Ascending aorta (tissue), 2 donors: ENCODE data around the gene ZFC3H1. TPM values are rescaled to one million over a fixed set of nuclear protein-coding genes. Genes with fewer than 3 reads are reported as not detected.

Source experiments
- DNase-seq, 2 donors: peaks; one replicate each; pipeline ENCODE4 v3.0.0-alpha.2; 2019; ENCODE audit warnings: low spot score in 2 of 2
- H3K27ac ChIP-seq, 2 donors: fragments of 200-600 bp; sonication (generic); one replicate each; pipeline ENCODE4 v1.5.1; 2016 to 2017; ENCODE audit warnings: mild to moderate bottlenecking in 1 of 2
- H3K27me3 ChIP-seq: fragments of 200-600 bp; sonication (generic); one replicate; pipeline ENCODE4 v1.5.1; 2017
- H3K36me3 ChIP-seq, 2 donors: fragments of 200-600 bp; sonication (generic); one replicate each; pipeline ENCODE4 v1.5.1; 2016
- H3K4me1 ChIP-seq, 2 donors: fragments of 200-600 bp; sonication (generic); one replicate each; pipeline ENCODE4 v1.5.1; 2016 to 2017; ENCODE audit warnings: mild to moderate bottlenecking in 1 of 2
- H3K4me3 ChIP-seq, 2 donors: fragments of 200-600 bp; sonication (generic); one replicate each; pipeline ENCODE4 v1.5.1; 2016 to 2017; ENCODE audit warnings: mild to moderate bottlenecking in 1 of 2
- H3K9me3 ChIP-seq, 2 donors: fragments of 200-600 bp; sonication (generic); one replicate each; pipeline ENCODE4 v1.5.1; 2016
- CTCF ChIP-seq, 3 experiments: fragments of 200-600 bp in 2 of 3; fragments of 450-650 bp in 1 of 3; sonication (generic) in 2 of 3; IDR thresholded peaks; one replicate each; pipeline ENCODE4 v1.5.1; 2016 to 2019; ENCODE audit warnings: antibody characterized with exemption in 3 of 3, mild to moderate bottlenecking in 1 of 3, moderate library complexity in 1 of 3
- intact Hi-C: fragments of 100-400 bp; cut with DNase I; formaldehyde crosslinking; loops from one replicate; pipeline ENCODE4 v1.15.1; 2023
- total RNA-seq: library from RNA; depleted of rRNA; stranded (reverse); fragments of >200 nt; gene quantifications from one replicate; pipeline ENCODE4 v1.1.0, GENCODE V29; 2016

Gene ZFC3H1
- total RNA-seq, 1 donor from 2014 or later = 15.8 TPM

DNA sequence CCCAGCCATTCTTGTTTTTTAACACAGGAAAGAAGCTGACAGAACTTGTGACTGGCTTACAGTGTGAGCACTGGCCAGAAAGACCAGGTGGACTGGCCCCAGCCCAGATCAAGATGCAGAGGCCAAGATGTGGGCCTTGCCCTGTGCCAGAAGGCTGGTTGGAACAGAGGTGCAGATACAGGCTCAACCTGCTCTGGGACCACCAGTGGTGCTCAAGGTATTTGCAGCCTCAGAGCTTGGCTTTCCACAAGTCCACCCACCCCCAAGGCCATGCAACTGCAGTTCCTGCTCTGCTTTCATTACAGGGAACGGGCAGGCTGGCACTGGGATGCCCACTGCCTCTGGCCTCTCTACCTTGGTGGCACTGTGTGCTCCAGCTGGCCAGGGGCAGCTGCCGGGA lies 23.3 kb downstream of the ZFC3H1 start:
- Histone ChIP-seq H3K9me3 (no peaks in the 10 kb centered on the region), H3K4me1 (no peaks in the 10 kb centered on the region), H3K27ac (no peak overlapping the region), H3K27me3 (no peaks in the 10 kb centered on the region), H3K36me3 (peaks cover 56 to 72% of the 10 kb centered on the region in 2 donors), H3K4me3 (no peak overlapping the region)
- no peak for TF ChIP-seq CTCF (IDR thresholded peaks at IDR 0.05)
- intact Hi-C loops = no loop called here
- no peak for DNase-seq

GRCh38 chr12:71639341-71639760 lies 24.3 kb downstream of the ZFC3H1 start:
- Histone ChIP-seq H3K27me3 (no peaks in the 10 kb centered on the region), H3K4me3 (no peak overlapping the region), H3K4me1 (no peaks in the 10 kb centered on the region), H3K9me3 (no peaks in the 10 kb centered on the region), H3K36me3 (peaks cover 57 to 72% of the 10 kb centered on the region in 2 donors), H3K27ac (no peak overlapping the region)
- no peak for TF ChIP-seq CTCF (IDR thresholded peaks at IDR 0.05)
- intact Hi-C loops = loop anchor here (10.0 kb wide), 1 partner anchor 105 kb away; no protein-coding TSS in a partner anchor
- DNase-seq = no peak

- Histone ChIP-seq H3K27ac (no peak overlapping the region), H3K36me3 (peaks cover 57 to 72% of the 10 kb centered on the region in 2 donors), H3K9me3 (no peaks in the 10 kb centered on the region), H3K4me3 (no peak overlapping the region), H3K4me1 (no peaks in the 10 kb centered on the region), H3K27me3 (no peaks in the 10 kb centered on the region)
- intact Hi-C loops = loop anchor here (10.0 kb wide), 1 partner anchor 106 kb away; no protein-coding TSS in a partner anchor
- DNase-seq = no peak
- TF ChIP-seq CTCF (IDR thresholded peaks at IDR 0.05) = no peak
Measured at GRCh38 chr12:71638499-71638898, 25.1 kb downstream of the ZFC3H1 start.

DNA sequence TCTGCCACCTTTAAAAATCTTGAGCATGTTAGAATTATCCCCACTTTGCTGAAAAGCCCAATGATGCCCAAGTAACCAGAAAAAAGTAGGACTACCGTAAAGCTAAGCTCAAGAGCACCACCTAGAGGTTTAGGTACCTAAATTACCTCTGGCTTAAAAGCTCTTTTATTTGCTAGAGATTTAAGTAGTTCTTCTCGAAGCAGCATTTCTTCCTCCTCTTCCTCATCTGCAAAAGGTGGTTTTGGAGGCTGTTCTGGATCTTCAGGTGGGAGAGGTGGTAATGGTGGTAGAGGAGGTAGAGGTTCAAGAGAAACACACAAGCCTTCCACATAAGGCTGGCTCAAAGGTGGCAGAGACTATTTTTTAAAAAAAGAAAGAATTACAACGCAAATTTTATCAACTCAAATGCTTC lies 26.9 kb downstream of the ZFC3H1 start:
- Histone ChIP-seq H3K4me3 (no peak overlapping the region), H3K4me1 (no peaks in the 10 kb centered on the region), H3K27me3 (no peaks in the 10 kb centered on the region), H3K9me3 (no peaks in the 10 kb centered on the region), H3K27ac (no peak overlapping the region), H3K36me3 (peaks cover 54 to 72% of the 10 kb centered on the region in 2 donors)
- intact Hi-C loops = loop anchor here (2.0 to 10.0 kb wide), 2 partner anchors 108 to 222 kb away; no protein-coding TSS in a partner anchor
- no peak for DNase-seq
- TF ChIP-seq CTCF (IDR thresholded peaks at IDR 0.05) = peak; percentile 42 to 70 (median 70)

DNA sequence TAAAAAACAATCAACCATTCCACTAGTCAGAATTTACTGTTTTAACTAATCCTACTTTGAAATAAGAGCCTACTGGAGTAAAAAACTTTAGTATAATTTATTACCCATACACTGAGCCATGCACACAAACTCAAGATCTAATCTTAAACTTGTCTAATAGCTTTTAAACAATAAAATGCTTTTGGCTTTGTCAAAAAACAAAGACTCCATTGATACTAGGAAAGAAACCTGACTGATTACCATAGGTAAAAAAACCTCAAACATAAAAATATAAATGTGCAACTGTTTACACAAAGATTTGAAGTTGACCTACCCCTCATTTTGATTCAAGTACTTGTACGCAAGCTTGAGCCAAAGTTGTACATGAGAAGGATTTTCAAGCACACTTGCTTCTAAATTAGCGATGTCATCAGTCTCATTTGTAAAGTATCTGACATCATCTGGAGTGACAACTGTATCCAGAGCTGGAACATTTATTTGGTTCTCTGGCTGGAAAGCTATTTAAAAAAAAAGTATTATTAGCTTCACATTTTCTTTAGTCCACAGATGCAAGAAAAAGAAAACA lies 36.1 kb downstream of the ZFC3H1 start:
- Histone ChIP-seq H3K9me3 (no peaks in the 10 kb centered on the region), H3K4me1 (peaks cover 0 to 2% of the 10 kb centered on the region in 2 donors), H3K27me3 (no peaks in the 10 kb centered on the region), H3K4me3 (no peak overlapping the region), H3K36me3 (peaks cover 69 to 91% of the 10 kb centered on the region in 2 donors), H3K27ac (no peak overlapping the region)
- DNase-seq = no peak
- intact Hi-C loops = no loop called here
- no peak for TF ChIP-seq CTCF (IDR thresholded peaks at IDR 0.05)
